SH-SY5Y (cell line): ENCODE results near the gene FMNL2.

Experiments used
- GATA2 ChIP-seq: IDR thresholded peaks from 2 replicates; pipeline ENCODE4 v1.6.1; 2011; ENCODE audit warnings: mild to moderate bottlenecking, low read depth, low read length
- GATA3 ChIP-seq: IDR thresholded peaks from 2 replicates; pipeline ENCODE4 v1.6.1; 2011; ENCODE audit warnings: low read depth, mild to moderate bottlenecking, low read length, moderate library complexity

The FMNL2 gene

DNA sequence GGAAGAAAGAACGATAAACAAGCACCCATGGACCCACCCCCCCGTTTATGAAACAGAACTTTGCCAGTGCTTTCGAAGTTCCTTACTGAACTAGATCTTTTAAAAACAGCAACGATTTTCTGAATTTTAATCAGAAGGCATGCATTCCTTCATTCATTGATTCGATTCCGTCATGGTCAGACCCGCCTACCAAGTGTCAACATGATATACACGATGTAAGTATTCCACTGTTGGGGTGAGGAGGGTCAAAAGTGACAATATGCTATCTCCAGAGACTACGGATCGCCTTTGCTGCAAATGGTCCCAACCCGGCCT is 316 bp upstream of the FMNL2 start:
- TF ChIP-seq GATA3 (no peak), GATA2 (no peak)

DNA sequence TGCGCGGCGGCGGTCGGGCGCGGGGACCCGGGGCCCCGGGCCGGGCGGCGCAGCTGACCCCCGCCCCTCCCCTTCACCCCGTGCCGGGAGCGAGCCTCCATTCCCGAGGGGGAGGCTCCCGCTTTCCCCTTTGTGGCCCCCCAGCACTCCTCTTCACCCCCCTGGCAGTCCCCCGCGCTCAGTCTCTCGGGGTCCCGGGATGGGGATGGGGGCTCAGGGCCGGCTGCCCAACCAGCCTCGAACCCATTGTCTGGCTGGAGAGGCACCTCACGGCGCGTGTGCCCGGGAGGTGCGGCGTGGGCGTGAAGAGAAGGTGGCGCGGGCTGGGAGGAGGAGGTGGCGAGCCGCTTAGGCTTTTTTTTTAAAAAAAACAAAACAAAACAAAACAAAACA is 748 bp downstream of the FMNL2 start:
- TF ChIP-seq GATA3: no peak

- TF ChIP-seq GATA3 (no peak), GATA2 (no peak)
Measured at GRCh38 chr2:152336119-152336853, 1.3 kb downstream of the FMNL2 start.

DNA sequence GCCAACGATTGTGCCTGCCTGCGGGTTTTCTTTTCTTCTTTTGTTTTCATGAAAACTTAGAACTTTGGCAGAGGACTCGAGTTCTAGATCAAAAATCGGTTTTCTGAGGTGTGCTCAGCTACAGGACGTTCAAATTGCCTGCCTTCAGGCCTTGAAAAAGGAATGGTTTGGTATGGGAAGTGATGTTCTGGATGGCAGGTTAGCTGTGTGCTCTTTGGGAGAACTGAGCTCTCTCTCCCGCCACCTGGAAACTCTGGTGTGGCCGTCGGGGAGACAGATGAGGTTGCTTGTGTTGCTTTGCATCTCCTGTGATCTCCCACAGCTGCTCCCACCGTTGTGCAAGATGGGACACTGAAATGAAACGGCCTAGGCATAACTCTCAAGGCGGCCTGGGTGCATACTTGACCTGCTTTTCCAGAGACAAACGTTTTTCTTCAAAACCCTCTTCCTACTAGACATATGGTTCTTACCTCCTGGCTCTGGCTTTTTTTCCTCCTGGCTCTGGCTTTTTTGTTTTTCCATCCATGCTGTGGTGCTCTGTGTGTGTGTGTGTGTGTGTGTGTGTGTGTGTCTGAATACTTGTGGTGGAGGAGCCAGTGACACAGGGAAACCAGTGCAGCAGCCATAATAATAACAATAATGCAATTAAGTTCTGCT is 2.0 kb downstream of the FMNL2 start:
- no peak for TF ChIP-seq GATA3
- TF ChIP-seq GATA2: no peak

- TF ChIP-seq GATA3 (no peak), GATA2 (no peak)
Measured at GRCh38 chr2:152337511-152337903, 2.5 kb downstream of the FMNL2 start.

DNA sequence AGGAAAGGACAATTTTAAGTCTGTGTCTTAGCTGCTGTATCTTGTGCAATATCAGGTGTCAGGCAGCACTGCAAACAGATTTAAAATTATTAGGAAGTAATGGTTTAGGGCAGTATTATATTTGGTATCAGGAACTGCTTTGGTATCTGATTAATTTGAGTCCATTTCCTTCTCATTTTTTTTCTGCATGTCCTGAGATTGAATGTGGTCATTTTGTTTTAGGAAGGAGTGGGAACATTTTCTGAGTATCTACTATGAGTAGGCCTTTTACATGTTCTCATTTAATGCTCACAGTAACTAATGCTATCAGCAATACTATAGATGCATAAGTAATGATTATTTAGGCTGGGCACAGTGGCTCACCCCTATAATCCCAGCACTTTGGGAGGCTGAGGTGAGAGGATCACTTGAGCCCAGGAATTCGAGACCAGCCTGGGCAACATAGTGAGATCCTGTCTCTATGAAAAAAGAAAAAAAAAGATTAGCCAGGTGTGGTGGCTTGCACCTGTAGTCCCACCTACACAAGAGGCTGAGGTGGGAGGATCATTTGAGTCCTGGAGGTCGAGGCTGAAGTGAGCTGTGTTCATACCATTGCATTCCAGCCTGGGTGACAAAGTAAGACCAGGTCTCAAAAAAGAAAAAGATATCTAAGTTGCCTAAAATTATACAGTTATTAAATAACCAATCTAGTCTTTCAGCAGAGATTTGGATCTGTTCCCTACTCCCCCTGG is 4.7 kb downstream of the FMNL2 start:
- TF ChIP-seq GATA3: no peak
- no peak for TF ChIP-seq GATA2

GRCh38 chr2:152342259-152343046 is 7.5 kb downstream of the FMNL2 start:
- TF ChIP-seq GATA2: no peak
- TF ChIP-seq GATA3: no peak

GRCh38 chr2:152343426-152343825 is 8.5 kb downstream of the FMNL2 start:
- TF ChIP-seq GATA2 (no peak), GATA3 (no peak)

DNA sequence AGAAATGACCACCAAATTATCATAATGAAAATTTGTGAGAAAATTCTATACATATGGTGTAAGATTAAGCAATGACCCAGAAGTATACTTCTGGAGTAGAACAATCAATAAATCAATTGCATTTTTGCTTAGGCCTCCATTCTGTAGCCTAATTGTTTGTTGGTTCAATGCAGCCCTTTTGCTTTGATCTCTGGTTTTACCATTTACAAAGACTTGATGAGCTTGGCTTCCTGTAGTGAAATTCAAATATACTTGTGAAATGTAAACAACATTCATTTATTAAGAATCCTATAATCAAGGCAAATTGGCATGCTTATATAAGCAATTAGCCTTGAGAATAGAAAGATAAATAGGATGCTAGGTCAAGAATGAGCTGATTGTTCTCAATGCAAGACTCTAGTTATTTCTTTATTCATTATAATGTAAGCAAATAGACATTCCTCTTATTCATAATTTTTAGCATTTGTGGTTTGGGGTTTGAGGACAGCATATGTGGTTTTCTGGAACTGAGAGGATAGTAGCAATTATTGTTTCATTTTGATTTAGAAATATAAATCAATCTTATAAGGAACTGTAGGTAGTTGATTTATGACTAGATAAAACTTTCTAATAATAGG is 9.7 kb downstream of the FMNL2 start:
- no peak for TF ChIP-seq GATA3
- no peak for TF ChIP-seq GATA2

DNA sequence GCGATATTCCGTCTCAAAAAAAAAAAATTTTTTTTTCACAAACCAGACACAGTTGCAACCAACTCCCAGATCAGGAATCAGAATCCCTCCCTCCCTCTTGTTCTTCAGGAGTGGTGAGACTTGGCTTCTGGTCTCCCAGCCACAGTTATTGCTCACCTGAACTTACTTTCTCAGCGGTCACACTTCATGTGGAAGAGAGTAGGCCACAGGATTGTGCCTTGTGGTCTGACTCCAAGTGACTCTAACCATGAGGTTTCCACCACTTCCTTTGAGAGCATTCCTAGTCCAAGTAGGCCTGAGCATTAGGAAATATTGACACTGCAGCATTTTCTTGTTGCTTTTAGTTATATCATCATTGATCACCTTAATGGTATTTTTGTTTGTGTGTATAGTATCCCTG is 12.1 kb downstream of the FMNL2 start:
- no peak for TF ChIP-seq GATA2
- no peak for TF ChIP-seq GATA3

GRCh38 chr2:152348388-152348787 is 13.4 kb downstream of the FMNL2 start:
- TF ChIP-seq GATA2 (no peak), GATA3 (no peak)

DNA sequence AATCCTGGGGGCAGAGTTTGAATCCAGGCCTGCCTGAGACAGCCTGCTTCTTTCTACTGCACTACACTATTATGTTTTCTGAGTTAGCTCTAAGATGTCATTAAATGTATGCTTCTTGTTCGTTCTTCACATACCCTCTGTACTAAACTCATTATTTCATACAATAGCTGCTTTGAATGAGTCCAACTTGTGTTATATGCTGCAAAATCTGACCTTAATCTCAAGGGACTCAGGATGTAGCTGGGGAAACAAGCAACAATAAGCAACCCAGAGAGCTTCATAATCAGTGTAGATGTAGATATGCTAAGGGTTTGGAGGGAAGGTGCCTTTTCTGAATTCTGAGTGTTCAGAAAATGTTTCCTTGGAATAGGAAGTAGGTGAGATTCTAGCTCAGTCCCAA is 14.4 kb downstream of the FMNL2 start:
- TF ChIP-seq GATA2: no peak
- no peak for TF ChIP-seq GATA3

GRCh38 chr2:152350155-152350679 is 15.2 kb downstream of the FMNL2 start:
- no peak for TF ChIP-seq GATA2
- TF ChIP-seq GATA3: no peak

GRCh38 chr2:152352616-152353015 is 17.6 kb downstream of the FMNL2 start:
- TF ChIP-seq GATA3 (no peak), GATA2 (no peak)
